Body of pancreas (tissue), 4 donors: ENCODE data around the gene DNAH5. TPM values are rescaled to one million over a fixed set of nuclear protein-coding genes. Genes with fewer than 3 reads are reported as not detected.
"Not testable (repeated sequence)": the region's sequence is repeated elsewhere in the genome, so short reads cannot be mapped to it uniquely, and the experiment has no call there.

Experiments
- ATAC-seq: fragments of 150-250 bp; one replicate; pipeline ENCODE4 v1.9.1; 2016
- DNase-seq, 4 donors: peaks; one replicate each; pipeline ENCODE4 v3.0.0-alpha.2; 2019
- H3K27ac ChIP-seq, 4 donors: fragments of 200-600 bp; sonication (generic); 1 replicate in 3 of 4; 2 replicates in 1 of 4; pipeline versions ENCODE4 v1.5.1 to v1.6.1; 2016 to 2019; ENCODE audit warnings: mild to moderate bottlenecking in 1 of 4, mixed read lengths in 1 of 4, moderate library complexity in 1 of 4
- H3K27me3 ChIP-seq, 2 donors: fragments of 200-600 bp; sonication (generic); one replicate each; pipeline ENCODE4 v1.6.0; 2016; ENCODE audit warnings: mild to moderate bottlenecking in 1 of 2
- H3K36me3 ChIP-seq, 2 donors: fragments of 200-600 bp; sonication (generic); replicated peaks in 1 of 2; 2 replicates each; pipeline ENCODE4 v1.5.1; 2016; ENCODE audit warnings: low read depth in 2 of 2; ENCODE audit not compliant: insufficient read depth in 1 of 2
- H3K4me1 ChIP-seq: fragments of 200-600 bp; sonication (generic); one replicate; pipeline ENCODE4 v1.6.0; 2016
- H3K4me3 ChIP-seq, 2 donors: fragments of 200-600 bp; sonication (generic); 1 replicate in 1 of 2; 2 replicates in 1 of 2; pipeline ENCODE4 v1.5.1; 2016 to 2019
- H3K9me3 ChIP-seq, 3 donors: fragments of 200-600 bp; sonication (generic); 1 replicate in 2 of 3; 2 replicates in 1 of 3; pipeline ENCODE4 v1.5.1; 2016
- POLR2A ChIP-seq, 3 donors: fragments of 450-650 bp; IDR thresholded peaks; one replicate each; pipeline ENCODE4 v1.6.1; 2016; ENCODE audit warnings: antibody characterized with exemption in 3 of 3, mild to moderate bottlenecking in 2 of 3
- WGBS, 2 donors: methylation state at CpG; one replicate each; pipeline ENCODE4 v1.1.5; 2017; 5-methylcytosine and 5-hydroxymethylcytosine counted together
- intact Hi-C: fragments of 100-400 bp; cut with DNase I; formaldehyde crosslinking; loops from one replicate; pipeline ENCODE4 v1.15.1; 2023
- total RNA-seq, 2 donors: library from RNA; depleted of rRNA; stranded (reverse); fragments of >200 nt; gene quantifications; one replicate each; pipeline ENCODE4 v1.1.0, GENCODE V29; 2016
- TF ChIP-seq, protein P1 (sequence below), 7 experiments: fragments of 450-650 bp in 4 of 7; fragments of 200-600 bp in 3 of 7; sonication (generic) in 3 of 7; IDR thresholded peaks; one replicate each; pipeline ENCODE4 v1.5.1; 2016 to 2019; ENCODE audit warnings: antibody characterized with exemption in 7 of 7

DNAH5 gene
- total RNA-seq, 2 donors from 2014 or later = 0.99 to 2.6 TPM

DNA sequence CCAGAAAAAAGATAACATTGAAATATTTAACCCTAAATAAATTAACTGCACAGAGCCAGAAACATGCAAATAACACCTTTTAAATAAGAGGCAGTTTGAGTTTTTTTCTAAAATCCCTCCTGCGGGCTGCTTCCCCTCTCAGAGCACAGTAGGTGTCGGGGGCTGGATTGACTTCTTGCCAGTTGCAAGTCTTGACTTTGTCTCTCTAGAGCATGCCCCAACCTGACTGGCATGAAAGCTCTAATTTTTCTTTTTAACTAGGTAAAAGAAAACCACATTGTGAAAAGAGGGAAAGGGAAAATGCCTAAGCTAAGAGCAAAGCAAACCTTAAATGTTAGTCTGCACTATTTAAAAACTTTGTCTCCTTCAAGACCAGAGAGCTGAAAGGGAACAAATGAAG lies 46.4 kb upstream of the DNAH5 start:
- H3K4me1 ChIP-seq = peaks cover 6% of the 10 kb centered on the region
- TF ChIP-seq POLR2A (IDR thresholded peaks at IDR 0.05) = no peak
- TF ChIP-seq, protein P1, sequence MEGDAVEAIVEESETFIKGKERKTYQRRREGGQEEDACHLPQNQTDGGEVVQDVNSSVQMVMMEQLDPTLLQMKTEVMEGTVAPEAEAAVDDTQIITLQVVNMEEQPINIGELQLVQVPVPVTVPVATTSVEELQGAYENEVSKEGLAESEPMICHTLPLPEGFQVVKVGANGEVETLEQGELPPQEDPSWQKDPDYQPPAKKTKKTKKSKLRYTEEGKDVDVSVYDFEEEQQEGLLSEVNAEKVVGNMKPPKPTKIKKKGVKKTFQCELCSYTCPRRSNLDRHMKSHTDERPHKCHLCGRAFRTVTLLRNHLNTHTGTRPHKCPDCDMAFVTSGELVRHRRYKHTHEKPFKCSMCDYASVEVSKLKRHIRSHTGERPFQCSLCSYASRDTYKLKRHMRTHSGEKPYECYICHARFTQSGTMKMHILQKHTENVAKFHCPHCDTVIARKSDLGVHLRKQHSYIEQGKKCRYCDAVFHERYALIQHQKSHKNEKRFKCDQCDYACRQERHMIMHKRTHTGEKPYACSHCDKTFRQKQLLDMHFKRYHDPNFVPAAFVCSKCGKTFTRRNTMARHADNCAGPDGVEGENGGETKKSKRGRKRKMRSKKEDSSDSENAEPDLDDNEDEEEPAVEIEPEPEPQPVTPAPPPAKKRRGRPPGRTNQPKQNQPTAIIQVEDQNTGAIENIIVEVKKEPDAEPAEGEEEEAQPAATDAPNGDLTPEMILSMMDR (IDR thresholded peaks at IDR 0.05) = no peak
- ATAC-seq (no peak), DNase-seq (no peak)
- no peaks in the 10 kb centered on the region for H3K36me3 ChIP-seq
- no peak overlapping the region for H3K4me3 ChIP-seq
- WGBS, 2 donors = 73 to 82% methylated on average over 2 of the region's 2 CpGs
- H3K9me3 ChIP-seq = no peaks in the 10 kb centered on the region
- intact Hi-C loops = no loop called here
- no peak overlapping the region for H3K27ac ChIP-seq
- no peaks in the 10 kb centered on the region for H3K27me3 ChIP-seq

DNA sequence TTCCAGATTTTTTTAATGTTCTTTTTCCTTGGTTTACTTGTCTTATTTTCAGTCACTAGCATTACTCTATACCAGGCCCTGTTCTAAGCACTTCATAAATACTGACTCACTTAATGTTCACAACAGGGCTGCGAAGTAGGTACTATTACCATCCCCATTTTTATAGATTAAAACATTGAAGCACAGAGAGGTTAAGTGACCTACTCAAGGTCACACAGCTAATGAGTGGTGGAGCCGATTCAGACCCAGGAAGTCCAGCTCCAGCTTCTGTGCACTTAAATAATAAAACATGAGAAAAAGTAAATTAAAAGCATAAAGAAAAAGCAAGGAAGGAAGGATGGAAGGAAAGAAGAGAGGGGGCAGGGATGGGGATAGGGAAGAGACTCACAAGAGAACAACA lies 45.3 kb upstream of the DNAH5 start:
- Histone ChIP-seq H3K4me1 (peaks cover 6% of the 10 kb centered on the region), H3K4me3 (no peak overlapping the region), H3K9me3 (no peaks in the 10 kb centered on the region), H3K27me3 (no peaks in the 10 kb centered on the region), H3K27ac (no peak overlapping the region), H3K36me3 (no peaks in the 10 kb centered on the region)
- 63 to 65% methylated on average over 2 of the region's 2 CpGs for WGBS, 2 donors
- intact Hi-C loops = loop anchor here (10.0 kb wide), 1 partner anchor 295 kb away; no protein-coding TSS in a partner anchor
- DNase-seq (no peak), ATAC-seq (no peak)
- no peak for TF ChIP-seq POLR2A (IDR thresholded peaks at IDR 0.05)
- TF ChIP-seq, protein P1 (IDR thresholded peaks at IDR 0.05) = no peak

DNA sequence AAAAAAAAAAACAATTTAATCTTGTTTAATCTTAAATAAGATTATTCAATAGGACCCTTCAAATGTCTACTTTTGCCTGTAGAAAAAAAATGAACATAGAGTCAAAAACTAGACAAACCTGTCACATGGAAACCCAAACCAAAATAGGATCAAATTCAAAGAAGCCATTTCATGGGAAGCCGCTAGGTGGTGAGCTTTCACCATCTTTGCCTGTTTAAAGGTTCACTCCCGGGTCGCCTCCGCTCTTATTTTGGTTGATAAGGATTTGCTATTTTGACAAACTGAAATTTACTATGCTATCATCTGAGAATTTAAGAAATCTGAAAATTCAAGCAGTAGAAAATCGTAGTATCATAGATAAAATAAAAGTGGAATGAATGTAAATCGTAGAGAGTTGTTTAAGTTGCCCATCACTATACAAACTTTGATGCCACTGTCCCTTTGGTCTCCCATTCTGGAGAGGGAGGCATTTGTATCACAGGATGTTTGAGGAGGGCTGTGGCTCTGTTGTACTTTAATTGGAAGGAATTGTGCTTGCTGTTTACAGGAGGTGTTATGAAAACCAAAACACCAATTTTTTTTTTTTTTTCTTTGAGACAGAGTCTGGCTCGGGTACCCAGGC lies 43.5 kb upstream of the DNAH5 start:
- Histone ChIP-seq H3K36me3 (no peaks in the 10 kb centered on the region), H3K27ac (no peak overlapping the region), H3K27me3 (no peaks in the 10 kb centered on the region), H3K9me3 (no peaks in the 10 kb centered on the region), H3K4me3 (no peak overlapping the region), H3K4me1 (peaks cover 6% of the 10 kb centered on the region)
- 11 to 14% methylated on average over 7 of the region's 7 CpGs for WGBS, 2 donors
- no peak for TF ChIP-seq POLR2A (IDR thresholded peaks at IDR 0.05)
- TF ChIP-seq, protein P1 (IDR thresholded peaks at IDR 0.05) = peak; percentile 48 to 86 (median 84)
- DNase-seq (peak; percentile 44 to 62 (median 55)), ATAC-seq (peak; percentile 65)
- intact Hi-C loops = loop anchor here (10.0 kb wide), 1 partner anchor 297 kb away; no protein-coding TSS in a partner anchor

DNA sequence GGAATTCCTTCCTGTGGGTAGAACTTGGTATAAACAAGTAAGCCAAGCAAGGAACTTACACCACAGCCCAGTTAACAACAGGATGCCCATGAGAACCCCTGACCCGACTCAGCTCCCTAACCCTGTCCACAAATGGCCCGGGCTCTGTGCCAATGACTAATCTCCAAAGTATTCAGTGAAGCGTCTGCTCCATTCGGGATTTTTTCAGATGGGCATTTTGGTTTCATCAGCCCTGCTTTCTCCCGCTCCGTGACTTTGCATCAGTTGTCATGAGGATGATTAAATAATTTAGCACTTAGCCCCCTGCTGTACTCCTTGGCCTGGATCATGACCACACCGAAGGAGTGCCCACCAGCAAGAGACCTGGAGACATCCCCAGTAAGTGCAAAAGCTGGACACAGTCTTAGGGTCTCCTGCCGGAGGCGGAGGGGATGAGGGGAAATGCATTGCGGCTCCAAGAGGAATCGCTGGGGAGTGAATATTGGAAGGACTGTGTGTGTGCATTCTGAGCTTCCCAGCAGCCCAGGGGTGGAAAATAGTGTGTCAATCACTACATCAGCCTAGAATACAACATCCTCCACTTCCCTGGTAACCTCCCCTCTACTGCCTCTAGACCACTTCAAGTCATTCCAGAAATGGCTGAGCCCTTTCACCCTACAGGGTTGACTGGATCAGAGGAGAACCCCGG lies 41.4 kb upstream of the DNAH5 start:
- TF ChIP-seq POLR2A (IDR thresholded peaks at IDR 0.05) = no peak
- TF ChIP-seq, protein P1 (IDR thresholded peaks at IDR 0.05) = no peak
- no peaks in the 10 kb centered on the region for H3K36me3 ChIP-seq
- H3K4me3 ChIP-seq = no peak overlapping the region
- H3K4me1 ChIP-seq = peaks cover 6% of the 10 kb centered on the region
- H3K9me3 ChIP-seq = no peaks in the 10 kb centered on the region
- intact Hi-C loops = loop anchor here (10.0 kb wide), 1 partner anchor 299 kb away; no protein-coding TSS in a partner anchor
- 36 to 47% methylated on average over 12 of the region's 12 CpGs for WGBS, 2 donors
- peak in 3 of 4 donors; percentile 27 to 42 (median 30) for DNase-seq
- ATAC-seq = no peak
- no peak overlapping the region for H3K27ac ChIP-seq
- no peaks in the 10 kb centered on the region for H3K27me3 ChIP-seq

DNA sequence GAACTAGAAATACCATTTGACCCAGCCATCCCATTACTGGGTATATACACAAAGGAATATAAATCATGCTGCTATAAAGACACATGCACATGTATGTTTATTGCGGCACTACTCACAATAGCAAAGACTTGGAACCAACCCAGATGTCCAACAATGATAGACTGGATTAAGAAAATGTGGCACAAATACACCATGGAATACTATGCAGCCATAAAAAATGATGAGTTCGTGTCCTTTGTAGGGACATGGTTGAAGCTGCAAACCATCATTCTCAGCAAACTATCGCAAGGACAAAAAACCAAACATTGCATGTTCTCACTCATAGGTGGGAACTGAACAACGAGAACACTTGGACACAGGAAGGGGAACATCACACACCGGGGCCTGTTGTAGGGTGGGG lies 40.4 kb upstream of the DNAH5 start:
- 80 to 82% methylated on average over 5 of the region's 5 CpGs for WGBS, 2 donors

More for the DNA sequence above, 40.4 kb upstream of the DNAH5 start:
- H3K9me3 ChIP-seq, ATAC-seq, H3K36me3 ChIP-seq, H3K4me3 ChIP-seq, H3K27ac ChIP-seq, DNase-seq, H3K27me3 ChIP-seq, H3K4me1 ChIP-seq: not testable (repeated sequence)
- intact Hi-C loops = loop anchor here (10.0 kb wide), 1 partner anchor 300 kb away; no protein-coding TSS in a partner anchor
